MV-4-11 (cell line): ENCODE data around the gene BTBD19.
"Not testable (repeated sequence)": the region's sequence is repeated elsewhere in the genome, so short reads cannot be mapped to it uniquely, and the experiment has no call there.

Experiments
- DNase-seq: peaks from one replicate; lab custom pipeline; 2025; lab: John Stamatoyannopoulos, UW

BTBD19 gene

DNA sequence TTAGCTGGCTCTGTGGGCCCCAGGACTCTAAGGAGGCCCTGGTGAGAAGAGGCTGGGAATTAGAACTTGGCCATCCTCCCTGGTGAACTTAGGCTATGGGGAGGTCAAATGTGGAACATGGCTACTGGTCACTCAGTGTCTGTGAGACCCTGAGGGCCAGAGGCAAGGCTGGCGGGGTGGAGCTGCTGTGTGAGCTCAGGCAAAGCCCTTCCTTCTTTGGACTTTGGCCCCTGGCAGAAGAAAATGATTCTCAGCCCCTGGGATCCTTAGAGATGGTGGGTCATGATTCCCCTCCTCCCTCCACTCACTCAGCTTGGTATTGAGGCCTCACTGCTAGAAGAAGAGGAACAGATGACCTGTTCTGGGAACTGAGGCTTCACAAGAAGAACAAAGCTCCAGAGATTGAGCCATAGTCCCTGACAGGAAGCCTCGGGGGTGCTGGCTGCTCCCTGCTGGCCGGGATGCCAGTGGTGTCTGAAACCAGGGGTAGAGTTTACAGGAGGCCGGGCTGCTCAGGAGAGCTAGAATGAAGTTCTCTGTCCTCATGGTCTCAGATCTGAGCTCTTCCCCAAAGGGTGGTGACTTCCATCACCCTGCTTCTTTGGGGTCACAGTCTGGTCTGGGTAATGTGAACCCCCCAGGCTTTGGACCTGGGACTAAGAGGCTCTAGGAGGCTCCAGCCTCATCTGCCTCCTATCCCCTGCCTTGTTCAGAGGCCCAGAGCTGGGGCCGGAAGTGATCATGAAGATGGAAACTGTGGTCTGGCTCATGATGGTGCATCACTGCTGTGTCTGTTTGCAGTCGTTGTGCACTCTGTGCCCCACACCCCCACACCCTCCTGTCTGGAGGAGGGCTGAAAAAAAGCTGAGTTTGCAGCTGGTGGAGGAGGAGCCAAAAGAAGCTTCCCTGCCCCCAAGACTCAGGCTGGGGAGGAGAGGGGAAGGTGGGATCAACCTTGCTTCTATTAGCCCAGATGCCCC, 905 bp downstream of the BTBD19 start:
- peak; percentile 89 for DNase-seq

DNA sequence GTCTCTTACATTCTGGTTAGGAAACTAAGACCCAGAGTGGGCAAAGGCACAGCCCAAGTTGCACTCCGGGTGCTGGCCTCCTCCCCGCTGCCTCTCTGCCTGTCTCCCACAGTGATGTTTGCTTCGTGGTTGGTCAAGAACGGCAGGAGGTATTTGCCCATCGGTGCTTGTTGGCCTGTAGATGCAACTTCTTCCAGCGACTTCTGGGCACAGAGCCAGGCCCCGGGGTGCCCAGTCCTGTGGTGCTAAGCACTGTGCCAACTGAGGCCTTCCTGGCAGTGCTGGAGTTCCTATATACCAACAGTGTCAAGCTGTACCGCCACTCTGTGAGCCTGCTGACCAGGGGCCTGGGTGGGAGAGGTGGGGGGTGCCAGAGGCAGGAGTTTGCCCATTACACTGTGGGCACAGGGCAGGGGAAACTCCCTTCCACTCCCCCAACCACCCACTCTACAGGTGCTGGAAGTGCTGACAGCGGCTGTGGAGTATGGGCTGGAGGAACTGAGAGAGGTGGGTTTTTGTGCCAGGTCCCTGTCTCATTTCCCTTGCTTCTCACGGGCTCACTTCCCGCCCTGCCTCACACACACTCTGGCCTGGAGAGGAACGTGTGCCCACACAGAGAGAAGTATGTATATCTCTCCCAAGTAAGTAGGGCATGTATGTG, 1.9 kb downstream of the BTBD19 start:
- no peak for DNase-seq

DNA sequence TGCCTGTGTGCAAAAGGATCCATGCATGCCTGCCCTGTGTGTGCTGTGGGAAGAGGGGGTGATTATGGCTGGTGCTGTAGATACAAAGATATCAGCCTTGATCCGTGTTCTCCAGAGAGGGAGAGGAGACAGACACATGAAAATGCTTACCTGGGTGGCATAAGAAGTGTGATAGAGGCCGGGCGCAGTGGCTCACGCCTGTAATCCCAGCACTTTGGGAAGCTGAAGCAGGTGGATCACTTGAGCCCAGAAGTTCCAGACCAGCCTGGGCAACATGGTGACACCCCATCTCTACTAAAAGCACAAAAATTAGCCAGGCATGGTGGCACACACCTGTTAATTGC, 2.4 kb downstream of the BTBD19 start:
- not testable (repeated sequence) for DNase-seq

DNA sequence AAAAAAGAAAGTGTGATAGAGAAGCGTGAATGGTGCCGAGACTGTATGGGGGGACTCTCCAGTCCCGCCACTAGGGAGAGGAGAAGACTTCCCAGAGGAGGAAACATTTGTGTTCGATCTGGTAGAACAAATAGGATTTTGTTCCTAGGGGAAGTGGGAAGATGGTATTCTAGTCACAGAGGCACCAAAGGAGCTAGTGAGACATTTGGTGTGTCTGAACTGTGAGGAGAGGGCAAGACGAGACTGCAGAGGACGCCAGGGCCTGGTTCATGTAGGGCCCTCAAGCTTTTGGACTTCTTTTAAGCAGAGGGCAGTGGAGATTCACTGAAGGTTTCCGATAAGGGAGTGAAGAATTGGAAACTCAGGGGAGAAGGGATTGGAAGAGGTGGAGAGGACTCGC, 2.9 kb downstream of the BTBD19 start:
- DNase-seq, result no peak

DNA sequence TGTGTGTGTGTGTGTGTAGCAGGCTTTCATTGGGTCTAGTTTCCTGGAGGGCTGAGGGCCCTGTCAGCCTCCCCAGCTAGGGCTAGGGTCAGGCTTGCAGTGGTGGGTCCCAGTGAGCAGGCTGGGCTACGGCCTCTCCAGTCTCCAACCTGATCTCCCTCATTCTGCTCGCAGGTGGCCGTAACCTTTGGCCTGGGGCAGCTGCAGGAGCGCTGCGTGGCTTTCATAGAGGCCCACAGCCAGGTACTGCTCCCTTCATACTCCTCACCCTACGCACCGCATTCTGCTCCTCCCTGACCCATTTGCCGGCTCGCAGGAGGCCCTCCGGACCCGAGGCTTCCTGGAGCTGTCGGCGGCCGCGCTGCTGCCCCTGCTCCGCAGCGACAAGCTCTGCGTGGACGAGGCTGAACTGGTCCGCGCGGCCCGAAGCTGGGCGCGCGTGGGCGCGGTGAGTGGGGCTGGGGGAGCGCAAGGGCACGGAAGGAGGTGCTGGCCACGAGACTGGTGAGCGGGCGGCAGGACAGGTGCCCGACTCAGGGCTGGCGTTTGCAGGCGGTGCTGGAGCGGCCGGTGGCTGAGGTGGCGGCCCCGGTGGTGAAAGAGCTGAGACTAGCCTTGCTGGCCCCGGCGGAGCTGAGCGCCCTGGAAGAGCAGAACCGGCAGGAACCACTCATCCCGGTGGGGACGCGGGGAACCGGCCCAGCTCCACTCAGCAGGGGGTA, 4.7 kb downstream of the BTBD19 start:
- DNase-seq, result no peak

DNA sequence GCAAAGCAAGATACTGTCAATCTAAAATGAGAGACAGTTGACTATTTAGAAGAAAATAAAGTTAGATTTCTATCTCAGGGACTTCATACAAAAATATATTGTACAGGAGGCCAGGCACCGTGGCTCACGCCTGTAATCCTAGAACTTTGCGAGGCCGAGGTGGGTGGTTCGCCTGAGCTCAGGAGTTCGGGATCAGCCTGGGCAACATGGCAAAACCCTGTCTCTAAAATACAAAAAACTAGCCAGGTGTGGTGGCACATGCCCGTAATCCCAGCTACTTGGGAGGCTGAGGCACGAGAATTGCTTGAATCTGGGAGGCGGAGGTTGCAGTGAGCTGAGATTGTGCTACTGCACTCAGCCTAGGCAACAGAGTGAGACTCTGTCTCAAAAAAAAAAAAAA, 7.6 kb downstream of the BTBD19 start:
- DNase-seq, result not testable (repeated sequence)

DNA sequence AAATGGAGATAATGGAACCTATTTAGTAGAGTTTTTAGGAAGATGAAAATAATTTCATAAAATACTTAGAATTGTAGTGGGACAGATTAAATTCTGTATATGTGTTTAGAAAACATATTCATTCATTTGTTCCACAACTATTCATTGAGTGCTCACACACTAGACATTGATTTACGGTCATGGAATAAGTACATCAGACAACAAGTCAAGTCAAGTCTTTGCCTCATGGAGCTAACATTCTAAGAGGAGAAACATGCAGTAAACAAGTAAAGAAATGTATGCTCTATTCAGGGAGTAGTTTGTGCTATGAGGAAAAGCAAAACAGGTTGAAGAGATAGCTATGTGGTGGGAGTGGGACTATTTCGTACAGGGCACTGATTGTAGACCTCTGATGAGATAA, 9.0 kb downstream of the BTBD19 start:
- no peak for DNase-seq

DNA sequence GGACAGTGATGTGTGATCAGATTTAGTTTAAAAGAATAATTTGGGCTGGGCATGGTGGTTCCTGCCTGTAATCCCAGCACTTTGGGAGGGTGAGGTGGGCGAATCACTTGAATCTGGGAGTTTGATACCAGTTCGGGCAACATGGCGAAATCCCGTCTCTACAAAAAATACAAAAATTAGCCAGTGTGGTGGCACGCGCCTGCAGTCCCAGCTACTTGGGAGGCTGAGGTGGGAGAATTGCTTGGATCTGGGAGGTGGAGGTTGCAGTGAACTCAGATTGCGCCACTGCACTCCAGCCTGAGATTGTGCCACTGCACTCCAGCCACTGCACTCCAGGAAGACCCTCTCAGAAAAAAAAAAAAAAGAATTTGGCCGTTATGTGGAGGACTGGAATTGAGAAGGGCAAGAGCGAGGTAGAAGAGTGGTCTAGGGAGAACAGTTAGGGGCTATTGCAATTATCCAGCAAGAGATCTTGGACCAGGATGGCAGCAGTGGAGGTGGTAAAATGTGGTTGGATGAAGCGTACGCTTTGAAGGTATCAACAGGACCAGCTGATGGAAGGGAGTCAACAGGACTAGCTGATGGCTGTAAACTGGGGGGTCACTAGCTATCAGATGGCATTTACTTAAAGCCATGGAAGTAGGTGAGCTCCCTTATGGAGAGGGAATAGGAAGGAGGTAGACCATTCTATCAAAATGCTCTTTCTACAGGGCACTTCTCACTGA, 9.6 kb downstream of the BTBD19 start:
- DNase-seq, result no peak

DNA sequence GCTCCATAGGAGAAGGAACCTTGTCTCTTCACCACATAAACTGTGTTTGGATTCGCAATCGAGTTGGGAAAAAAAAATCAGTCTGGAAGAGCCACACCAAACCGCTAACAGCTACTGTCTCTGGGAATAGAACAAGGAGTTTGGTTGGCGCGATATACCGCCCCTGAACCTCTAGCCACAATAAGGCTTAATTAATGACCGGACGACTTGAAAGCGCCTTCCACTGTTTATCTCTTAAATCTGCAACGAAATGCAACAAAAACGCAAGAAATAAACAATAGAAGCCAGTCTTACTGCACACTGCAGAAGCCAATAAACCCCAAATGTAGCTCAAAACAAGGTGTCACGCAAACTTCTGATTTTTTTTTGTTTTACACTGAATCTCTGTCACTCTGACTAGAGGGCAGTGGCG, 10.9 kb downstream of the BTBD19 start:
- DNase-seq, result no peak

DNA sequence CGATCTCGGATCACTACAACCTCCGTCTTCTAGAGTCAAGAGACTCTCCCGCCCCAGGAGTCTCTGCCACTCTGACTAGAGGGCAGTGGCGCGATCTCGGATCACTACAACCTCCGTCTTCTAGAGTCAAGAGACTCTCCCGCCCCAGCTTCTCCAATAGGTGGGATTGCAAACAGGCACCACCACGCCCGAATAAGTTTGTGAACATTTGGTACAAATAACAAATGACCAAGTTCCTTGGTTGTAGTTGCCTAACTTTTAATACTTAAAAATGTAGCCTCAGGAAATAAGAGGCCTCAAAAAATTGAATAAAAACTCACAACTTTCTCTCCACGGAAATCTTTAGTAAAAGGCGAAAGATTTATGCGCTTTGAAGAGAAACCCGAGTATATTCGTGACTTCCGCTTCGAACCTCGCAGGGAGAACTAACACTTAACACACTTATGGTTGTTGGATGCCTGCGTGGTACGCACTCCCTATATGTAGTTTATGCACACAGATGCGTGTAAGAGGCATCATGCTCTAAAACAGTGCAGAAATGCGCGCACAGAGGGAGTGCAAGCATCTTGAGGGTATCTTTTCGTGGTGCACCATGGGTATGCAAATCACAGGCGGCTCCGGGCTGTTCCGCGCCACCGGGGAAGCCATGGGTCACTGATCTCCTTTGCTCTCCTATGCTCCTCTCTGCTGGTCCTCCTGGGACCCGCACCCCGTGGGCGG, 11.4 kb downstream of the BTBD19 start:
- peak; percentile 99 for DNase-seq

DNA sequence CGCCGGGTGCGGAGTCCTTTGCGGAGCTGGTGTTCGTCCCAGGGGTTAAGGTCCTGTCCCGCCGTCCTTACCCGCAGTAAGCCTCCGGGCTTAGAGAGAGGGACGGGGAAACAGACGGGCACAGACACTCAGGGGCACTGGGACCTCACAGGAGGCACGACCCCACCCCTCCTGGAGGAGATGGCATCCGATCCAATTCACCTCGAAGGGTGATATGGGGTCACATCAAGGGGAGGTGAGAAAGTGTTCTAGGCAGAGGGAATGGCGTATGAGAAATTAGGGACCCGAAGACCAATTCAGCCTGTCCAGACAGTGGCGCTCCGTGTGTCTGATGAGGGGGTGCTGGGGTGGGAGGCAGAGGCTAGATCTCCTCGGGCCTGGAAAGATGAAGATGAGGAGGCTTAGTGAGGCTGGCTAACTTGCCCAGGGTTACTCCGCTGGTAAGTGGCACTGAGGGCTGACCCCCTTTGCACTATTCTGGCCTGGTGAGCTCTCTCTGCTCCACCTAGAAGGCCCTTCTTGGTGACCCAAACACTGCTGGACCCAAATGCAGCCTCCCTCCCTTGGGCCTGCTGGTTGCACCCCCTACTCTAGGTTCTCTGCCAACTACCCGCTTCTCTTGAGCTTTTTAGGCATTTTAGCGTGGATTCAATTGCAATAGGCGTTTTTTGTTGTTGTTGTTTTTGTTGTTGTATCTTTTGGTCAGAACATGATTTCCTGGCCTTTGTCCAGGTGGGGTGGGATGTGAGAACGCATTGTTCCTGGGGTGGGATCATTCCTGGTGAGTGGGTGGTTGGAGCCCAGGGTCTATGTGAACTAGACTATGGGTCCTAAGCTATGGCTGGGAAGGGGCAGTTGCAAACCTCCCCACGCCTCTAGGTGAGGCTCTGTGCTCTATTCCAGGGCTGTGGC, 12.3 kb downstream of the BTBD19 start:
- DNase-seq, result no peak

DNA sequence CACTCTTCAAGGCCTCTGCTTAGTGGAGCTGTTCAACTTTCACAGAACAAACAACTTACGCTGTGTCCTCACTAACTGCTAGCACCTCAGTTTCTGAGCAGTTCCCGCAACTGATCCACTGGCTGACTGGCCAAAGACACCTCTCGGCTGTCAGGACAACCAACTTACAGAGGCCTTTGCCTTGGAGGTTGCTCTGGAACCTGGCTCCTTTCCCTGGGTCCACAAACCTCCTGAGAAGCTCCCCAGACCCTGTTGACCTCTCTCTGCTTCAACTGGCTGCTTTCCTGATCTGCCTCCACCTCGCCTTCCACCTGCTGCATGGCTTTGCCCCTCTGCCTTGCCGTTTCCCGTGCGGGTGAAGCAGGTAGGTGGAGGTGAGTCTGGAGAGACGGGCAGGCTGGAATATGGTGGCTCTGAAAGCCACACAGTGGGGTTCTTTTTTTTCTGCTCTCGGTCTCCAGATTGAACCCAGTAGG, 13.0 kb downstream of the BTBD19 start:
- no peak for DNase-seq

DNA sequence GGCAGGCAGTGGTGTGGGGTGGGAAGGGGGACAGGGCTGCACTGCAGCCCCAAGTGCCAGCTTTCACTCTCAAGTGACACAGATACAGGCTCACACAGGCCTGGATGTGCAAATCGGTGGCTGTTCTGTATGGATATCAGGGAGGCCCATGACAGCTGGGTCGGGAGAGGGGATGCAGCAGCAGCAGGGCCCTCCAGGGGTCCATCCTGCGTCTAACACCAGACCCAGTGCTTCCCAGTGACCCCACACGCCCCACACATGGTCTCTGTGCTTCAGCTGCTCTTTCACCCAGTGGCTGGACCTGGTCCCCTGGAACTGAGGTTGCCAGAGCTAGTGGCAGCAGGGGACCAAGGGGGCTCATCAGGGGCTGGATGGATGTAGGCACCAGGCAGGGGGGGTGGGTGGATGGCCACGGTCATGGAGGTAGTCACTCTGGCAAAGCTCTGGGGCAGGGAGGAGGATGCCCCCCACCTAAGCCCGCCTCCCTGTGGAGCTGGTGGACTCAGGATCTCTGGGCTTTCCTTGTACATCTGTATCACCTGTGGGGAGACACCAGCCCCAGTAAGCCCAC, 13.9 kb downstream of the BTBD19 start:
- DNase-seq, result no peak

DNA sequence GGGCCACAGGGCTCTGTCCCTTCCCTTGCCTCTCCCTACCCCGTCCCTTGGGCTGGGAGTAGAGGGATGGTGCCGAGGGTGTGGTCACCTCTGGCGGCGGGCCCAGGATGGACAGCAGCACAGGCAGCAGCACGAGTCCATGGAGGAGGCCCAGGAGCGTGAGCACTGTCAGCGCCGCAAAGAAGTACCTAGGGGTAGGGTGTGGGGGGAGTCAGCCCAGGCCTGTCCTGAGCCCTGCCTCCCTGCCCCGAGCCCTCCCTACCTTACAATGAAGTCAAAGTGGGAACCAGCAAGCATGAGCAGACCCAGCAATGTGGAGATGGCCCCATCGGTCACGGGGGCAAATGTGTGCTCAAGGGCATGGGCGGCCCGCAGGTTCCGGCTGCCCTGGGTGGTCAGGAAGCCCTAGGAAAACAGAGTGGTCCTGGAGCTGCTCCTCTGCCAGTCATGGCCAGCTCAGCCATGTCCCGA, 14.7 kb downstream of the BTBD19 start:
- DNase-seq, result no peak

DNA sequence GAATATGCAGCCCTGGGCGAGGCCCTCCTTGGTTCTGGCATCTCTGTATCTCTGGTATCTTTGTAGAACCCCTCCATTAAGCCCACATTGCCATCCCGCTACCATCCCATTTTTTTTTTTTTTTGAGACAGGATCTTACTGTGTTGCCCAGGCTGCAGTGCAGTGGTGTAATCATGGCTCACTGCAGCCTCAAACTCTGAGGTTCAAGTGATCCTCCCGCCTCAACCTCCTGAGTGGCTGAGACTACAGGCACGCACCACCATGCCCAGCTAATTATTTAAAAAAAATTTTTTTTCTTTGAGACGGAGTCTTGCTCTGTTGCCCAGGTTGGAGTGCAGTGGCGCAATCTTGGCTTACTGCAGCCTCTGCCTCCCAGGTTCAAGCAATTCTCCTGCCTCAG, 16.1 kb downstream of the BTBD19 start:
- DNase-seq, result not testable (repeated sequence)

DNA sequence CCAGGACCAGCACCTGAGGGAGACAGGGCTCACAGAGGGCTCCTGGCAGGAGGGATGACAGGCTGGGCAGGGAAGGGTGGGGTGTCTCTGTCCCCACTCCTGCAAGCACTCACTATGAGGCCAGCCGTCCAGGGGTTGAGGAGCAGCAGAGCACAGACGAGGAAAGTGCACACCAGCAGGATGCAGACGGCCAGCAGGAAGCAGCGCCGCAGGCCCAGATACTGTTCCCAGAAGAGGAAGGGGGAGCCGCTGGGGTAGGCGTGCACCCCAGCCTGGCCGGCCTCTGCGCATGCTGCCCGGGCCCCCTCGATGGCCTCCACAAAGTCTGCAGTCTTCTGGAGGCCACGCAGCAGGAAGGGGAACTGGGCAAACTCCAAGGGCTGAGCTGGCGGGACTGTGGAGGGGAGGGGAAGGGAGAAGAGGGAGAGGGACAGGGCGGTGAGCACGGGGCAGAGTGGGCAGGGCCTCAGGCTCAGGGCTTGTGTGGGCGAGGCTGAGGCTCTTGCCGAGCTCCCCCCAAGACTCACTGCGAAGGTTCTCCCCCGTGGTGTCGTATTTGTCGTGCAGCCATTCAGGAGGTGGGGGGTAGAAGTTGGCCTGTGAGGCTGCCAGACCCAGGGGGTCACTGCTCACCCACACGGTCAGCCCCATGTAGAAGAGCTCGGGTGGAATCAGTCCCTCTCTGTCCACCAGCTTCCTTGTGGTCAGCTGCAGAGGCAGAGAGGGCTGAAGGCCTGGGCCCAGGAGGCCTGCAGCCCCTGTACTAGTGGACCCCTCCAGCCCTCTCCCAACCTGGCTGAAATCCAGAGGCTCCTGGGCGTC, 18.3 kb downstream of the BTBD19 start:
- peak; percentile 52 for DNase-seq

DNA sequence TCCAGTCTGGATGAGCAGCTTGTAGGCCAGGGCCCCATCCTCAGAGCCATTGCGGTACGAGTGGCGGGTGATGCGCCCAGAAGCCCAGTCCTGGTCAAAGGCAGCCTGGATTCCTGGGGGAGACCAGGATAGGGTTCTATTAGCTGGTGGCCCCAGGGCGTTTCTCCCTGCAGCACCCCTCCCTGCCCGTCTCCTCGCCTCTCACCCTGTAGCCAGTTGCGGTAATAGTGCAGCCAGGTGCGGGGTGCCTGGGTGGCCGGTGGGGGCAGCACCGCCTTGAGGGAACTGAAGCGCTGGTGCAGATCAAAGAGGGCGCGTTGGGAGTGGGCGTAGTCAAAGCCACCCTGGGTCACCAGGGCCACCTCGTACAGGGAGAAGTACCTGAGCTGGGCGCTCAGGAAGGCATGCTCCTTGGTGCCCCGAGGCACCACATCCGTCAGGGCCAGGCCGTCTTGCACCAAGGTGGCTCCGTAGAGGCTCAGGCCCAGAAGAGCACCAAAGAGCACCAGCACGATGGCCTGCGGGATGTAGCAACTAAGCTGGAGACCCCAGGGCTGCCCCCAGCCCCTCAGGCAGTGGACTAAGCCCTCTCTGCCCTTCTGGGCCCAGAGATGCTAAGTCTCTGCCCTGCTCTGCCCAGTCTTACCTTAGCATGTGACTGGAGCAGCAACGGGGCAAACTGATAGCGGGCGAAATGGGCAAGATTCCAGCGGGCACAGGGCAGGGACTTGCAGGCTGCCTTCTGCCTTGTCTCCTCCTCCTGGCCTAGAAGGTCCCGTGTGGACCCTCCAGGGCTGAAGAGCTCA, 19.1 kb downstream of the BTBD19 start:
- no peak for DNase-seq
